Measurements from ENCODE around the gene ATP2B2.

Gene ATP2B2

DNA sequence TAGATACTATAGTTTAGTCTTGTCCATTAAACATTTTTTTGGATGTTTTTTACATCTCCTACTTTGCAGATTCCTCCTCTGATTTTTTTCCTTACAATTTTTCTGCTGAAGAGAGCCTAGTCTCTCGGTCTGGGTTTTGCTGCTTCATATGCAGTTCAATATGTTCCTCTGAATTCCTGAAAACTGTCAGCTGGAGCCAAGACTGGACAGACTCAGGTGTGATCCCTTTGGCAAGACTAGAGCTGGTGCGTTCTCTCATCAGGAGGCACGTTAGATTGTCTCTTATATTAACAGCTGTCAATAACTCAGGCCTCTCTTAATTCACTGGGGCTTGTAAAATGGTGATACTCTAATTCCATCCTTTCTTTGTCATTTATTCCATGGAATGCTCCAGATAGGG, 199.2 kb downstream of the ATP2B2 start:
- TF ChIP-seq, protein P1, sequence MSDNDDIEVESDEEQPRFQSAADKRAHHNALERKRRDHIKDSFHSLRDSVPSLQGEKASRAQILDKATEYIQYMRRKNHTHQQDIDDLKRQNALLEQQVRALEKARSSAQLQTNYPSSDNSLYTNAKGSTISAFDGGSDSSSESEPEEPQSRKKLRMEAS (IDR thresholded peaks at IDR 0.05; ENCODE audit: low read depth, low read length) = no peak
- no peak for TF ChIP-seq POLR2A (IDR thresholded peaks at IDR 0.05; ENCODE audit: extremely low read depth, insufficient read length)
- TF ChIP-seq, protein P2, sequence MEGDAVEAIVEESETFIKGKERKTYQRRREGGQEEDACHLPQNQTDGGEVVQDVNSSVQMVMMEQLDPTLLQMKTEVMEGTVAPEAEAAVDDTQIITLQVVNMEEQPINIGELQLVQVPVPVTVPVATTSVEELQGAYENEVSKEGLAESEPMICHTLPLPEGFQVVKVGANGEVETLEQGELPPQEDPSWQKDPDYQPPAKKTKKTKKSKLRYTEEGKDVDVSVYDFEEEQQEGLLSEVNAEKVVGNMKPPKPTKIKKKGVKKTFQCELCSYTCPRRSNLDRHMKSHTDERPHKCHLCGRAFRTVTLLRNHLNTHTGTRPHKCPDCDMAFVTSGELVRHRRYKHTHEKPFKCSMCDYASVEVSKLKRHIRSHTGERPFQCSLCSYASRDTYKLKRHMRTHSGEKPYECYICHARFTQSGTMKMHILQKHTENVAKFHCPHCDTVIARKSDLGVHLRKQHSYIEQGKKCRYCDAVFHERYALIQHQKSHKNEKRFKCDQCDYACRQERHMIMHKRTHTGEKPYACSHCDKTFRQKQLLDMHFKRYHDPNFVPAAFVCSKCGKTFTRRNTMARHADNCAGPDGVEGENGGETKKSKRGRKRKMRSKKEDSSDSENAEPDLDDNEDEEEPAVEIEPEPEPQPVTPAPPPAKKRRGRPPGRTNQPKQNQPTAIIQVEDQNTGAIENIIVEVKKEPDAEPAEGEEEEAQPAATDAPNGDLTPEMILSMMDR (IDR thresholded peaks at IDR 0.05; ENCODE audit: low read depth, low read length) = no peak
- TF ChIP-seq MYC (IDR thresholded peaks at IDR 0.05; ENCODE audit: low read depth, low read length) = no peak
- no peak overlapping the region for H3K4me3 ChIP-seq (ENCODE audit: low read depth, low read length)
- DNase-seq (ENCODE audit: low read depth) = no peak

DNA sequence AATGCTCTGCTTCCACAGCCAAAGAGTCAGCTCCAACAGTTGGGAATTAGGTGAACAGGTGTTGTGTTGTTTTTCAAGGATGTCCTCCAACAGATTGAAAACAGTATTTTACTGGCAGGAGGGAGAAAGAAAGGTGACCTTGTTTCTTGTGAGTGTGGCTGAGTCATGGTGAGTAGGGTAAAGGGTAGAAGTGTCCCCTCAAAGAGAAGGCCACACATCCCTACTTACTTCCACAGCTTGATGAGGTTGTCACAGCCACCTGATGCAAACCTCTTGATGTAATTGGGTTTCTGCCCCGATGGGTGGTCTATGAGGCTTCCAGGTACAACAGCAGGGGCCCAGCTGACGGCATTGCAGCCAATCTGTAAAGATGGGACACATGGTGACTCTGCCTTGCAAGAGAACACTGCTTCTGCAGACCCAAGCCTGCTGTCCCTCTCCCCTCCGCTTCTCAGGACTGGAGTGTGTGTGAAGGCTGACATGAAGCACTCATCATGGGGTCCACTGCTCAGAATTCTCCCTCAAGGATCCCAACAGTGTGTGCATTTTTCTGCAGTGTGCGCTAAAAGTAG, 200.0 kb downstream of the ATP2B2 start:
- no peak overlapping the region for H3K4me3 ChIP-seq (ENCODE audit: low read depth, low read length)
- DNase-seq (ENCODE audit: low read depth) = no peak
- TF ChIP-seq, protein P1 (IDR thresholded peaks at IDR 0.05; ENCODE audit: low read depth, low read length) = no peak
- TF ChIP-seq POLR2A (IDR thresholded peaks at IDR 0.05; ENCODE audit: extremely low read depth, insufficient read length) = no peak
- TF ChIP-seq, protein P2 (IDR thresholded peaks at IDR 0.05; ENCODE audit: low read depth, low read length) = no peak
- TF ChIP-seq MYC (IDR thresholded peaks at IDR 0.05; ENCODE audit: low read depth, low read length) = no peak

DNA sequence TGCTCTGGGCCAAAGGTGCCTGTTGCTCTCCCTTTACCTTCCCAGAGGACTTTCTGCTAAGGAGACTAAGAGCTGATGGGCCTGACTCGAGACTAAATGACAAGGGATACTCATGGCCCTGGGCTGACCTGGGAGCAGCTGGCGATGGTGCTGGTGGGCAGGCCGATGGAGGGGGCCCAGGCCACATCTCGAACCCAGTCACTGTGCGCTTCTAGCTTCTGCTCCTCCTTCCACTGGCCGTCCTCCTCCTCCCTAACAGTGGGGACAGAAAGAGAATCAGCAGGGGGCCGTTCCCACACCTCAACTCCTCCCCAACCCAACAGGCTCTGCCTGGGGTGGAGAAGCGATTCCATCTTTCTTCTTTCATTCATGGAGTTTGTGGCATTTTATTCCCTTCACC, 200.5 kb downstream of the ATP2B2 start:
- H3K4me3 ChIP-seq (ENCODE audit: low read depth, low read length) = no peak overlapping the region
- TF ChIP-seq MYC (IDR thresholded peaks at IDR 0.05; ENCODE audit: low read depth, low read length) = no peak
- no peak for TF ChIP-seq POLR2A (IDR thresholded peaks at IDR 0.05; ENCODE audit: extremely low read depth, insufficient read length)
- TF ChIP-seq, protein P2 (IDR thresholded peaks at IDR 0.05; ENCODE audit: low read depth, low read length) = no peak
- TF ChIP-seq, protein P1 (IDR thresholded peaks at IDR 0.05; ENCODE audit: low read depth, low read length) = no peak
- no peak for DNase-seq (ENCODE audit: low read depth)

DNA sequence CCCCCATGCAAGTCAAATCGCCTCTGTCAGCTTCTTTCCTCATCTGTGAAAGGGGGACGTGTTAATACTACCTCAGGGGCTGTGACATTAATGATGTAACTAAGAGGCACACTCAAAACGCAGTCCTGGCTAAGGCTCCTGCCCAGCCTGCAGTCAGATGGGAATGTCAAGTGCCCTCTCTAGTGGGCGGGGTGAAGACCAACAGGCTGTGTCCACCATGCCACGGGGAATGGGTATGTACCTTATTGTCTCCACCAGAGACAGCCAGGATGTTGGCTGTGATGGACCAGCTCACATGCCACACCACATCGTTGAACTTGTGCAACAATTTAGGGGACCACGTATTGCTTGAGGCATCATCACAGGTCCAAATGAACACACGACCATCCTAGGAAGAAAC, 201.6 kb downstream of the ATP2B2 start:
- TF ChIP-seq, protein P2 (IDR thresholded peaks at IDR 0.05; ENCODE audit: low read depth, low read length) = no peak
- TF ChIP-seq MYC (IDR thresholded peaks at IDR 0.05; ENCODE audit: low read depth, low read length) (no peak), POLR2A (IDR thresholded peaks at IDR 0.05; ENCODE audit: extremely low read depth, insufficient read length) (no peak)
- TF ChIP-seq, protein P1 (IDR thresholded peaks at IDR 0.05; ENCODE audit: low read depth, low read length) = no peak
- DNase-seq (ENCODE audit: low read depth) = no peak
- no peak overlapping the region for H3K4me3 ChIP-seq (ENCODE audit: low read depth, low read length)

DNA sequence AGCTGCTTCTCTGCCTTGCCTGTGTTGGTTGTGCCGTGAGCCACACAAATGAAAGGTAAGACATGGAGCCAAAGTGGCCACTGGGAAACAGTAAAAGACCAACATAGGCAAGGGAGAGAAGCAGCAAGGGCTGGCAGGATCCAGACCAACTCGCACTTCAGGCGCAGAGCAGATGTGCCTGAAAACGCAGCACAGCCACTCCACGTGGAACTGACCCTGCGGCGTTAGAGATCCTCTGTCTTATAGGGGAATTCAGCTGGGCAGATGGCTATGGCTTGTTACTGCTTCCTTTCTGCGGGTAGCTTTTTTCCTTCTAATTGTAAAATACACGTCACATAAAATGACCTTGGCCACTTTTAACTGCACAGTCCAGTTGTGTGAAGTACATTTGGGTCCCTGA, 202.3 kb downstream of the ATP2B2 start:
- H3K4me3 ChIP-seq (ENCODE audit: low read depth, low read length) = no peak overlapping the region
- no peak for DNase-seq (ENCODE audit: low read depth)
- TF ChIP-seq, protein P1 (IDR thresholded peaks at IDR 0.05; ENCODE audit: low read depth, low read length) = no peak
- TF ChIP-seq POLR2A (IDR thresholded peaks at IDR 0.05; ENCODE audit: extremely low read depth, insufficient read length) (no peak), MYC (IDR thresholded peaks at IDR 0.05; ENCODE audit: low read depth, low read length) (no peak)
- TF ChIP-seq, protein P2 (IDR thresholded peaks at IDR 0.05; ENCODE audit: low read depth, low read length) = no peak
